Esophagus squamous epithelium (tissue), 5 donors: Measurements from ENCODE around the gene BBS10. TPM values are rescaled to one million over a fixed set of nuclear protein-coding genes. Genes with fewer than 3 reads are reported as not detected.

Source experiments
- DNase-seq: peaks from one replicate; lab custom pipeline; 2025; lab: John Stamatoyannopoulos, UW
- H3K27ac ChIP-seq, 4 donors: fragments of 200-600 bp; sonication (generic); one replicate each; pipeline ENCODE4 v1.5.1; 2016 to 2019; ENCODE audit warnings: mild to moderate bottlenecking in 1 of 4
- H3K27me3 ChIP-seq, 4 donors: fragments of 200-600 bp; sonication (generic); 1 replicate in 3 of 4; 2 replicates in 1 of 4; pipeline versions ENCODE4 v1.5.1 to v1.6.0; 2017 to 2021; ENCODE audit warnings: antibody characterized with exemption in 1 of 4
- H3K36me3 ChIP-seq, 3 donors: fragments of 200-600 bp; sonication (generic); one replicate each; pipeline ENCODE4 v1.5.1; 2016 to 2019
- H3K4me1 ChIP-seq, 3 donors: fragments of 200-600 bp; sonication (generic); one replicate each; pipeline ENCODE4 v1.5.1; 2017 to 2019
- H3K4me3 ChIP-seq, 4 donors: fragments of 200-600 bp; sonication (generic); 1 replicate in 3 of 4; 2 replicates in 1 of 4; pipeline ENCODE4 v1.5.1; 2016 to 2019; ENCODE audit warnings: mild to moderate bottlenecking in 2 of 4, moderate library complexity in 1 of 4
- H3K9me3 ChIP-seq, 3 donors: fragments of 200-600 bp; sonication (generic); one replicate each; pipeline ENCODE4 v1.5.1; 2016 to 2019
- CTCF ChIP-seq, 6 experiments: fragments of 450-650 bp in 4 of 6; fragments of 200-600 bp in 2 of 6; sonication (generic) in 2 of 6; IDR thresholded peaks; one replicate each; pipeline ENCODE4 v1.5.1; 2016 to 2019; ENCODE audit warnings: antibody characterized with exemption in 6 of 6, mild to moderate bottlenecking in 4 of 6, moderate library complexity in 4 of 6
- POLR2A ChIP-seq, 4 donors: fragments of 450-650 bp; IDR thresholded peaks; one replicate each; pipeline ENCODE4 v1.6.1; 2017; ENCODE audit warnings: antibody characterized with exemption in 4 of 4, mild to moderate bottlenecking in 4 of 4, moderate library complexity in 3 of 4
- WGBS, 2 donors: methylation state at CpG; one replicate each; pipeline ENCODE4 v1.1.5; 2018; 5-methylcytosine and 5-hydroxymethylcytosine counted together
- intact Hi-C: fragments of 100-400 bp; cut with DNase I; formaldehyde crosslinking; loops from one replicate; pipeline ENCODE4 v1.15.0; 2022
- total RNA-seq, 4 donors: library from RNA; depleted of rRNA; stranded (reverse); fragments of >200 nt; gene quantifications; one replicate each; pipeline ENCODE4 v1.1.0, GENCODE V29; 2016
- donor health status: DM: yes; HTN: yes; CAD: no.

Gene BBS10
- total RNA-seq, 4 donors from 2014 or later: 2.7 to 8.4 (median 5.4) TPM

- no peak for TF ChIP-seq CTCF (IDR thresholded peaks at IDR 0.05)
- TF ChIP-seq POLR2A (IDR thresholded peaks at IDR 0.05): no peak
- DNase-seq: no peak
- WGBS, 2 donors: 93 to 100% methylated on average over 1 of the region's 1 CpG
- H3K36me3 ChIP-seq: no peaks in the 10 kb centered on the region
- no peaks in the 10 kb centered on the region for H3K9me3 ChIP-seq
- H3K27ac ChIP-seq: no peak overlapping the region
- H3K27me3 ChIP-seq: no peaks in the 10 kb centered on the region
- intact Hi-C loops: no loop called here
- H3K4me3 ChIP-seq: no peak overlapping the region
- H3K4me1 ChIP-seq: no peaks in the 10 kb centered on the region
Measured at GRCh38 chr12:76317976-76318375, 30.2 kb downstream of the BBS10 start.

- Histone ChIP-seq H3K9me3 (no peaks in the 10 kb centered on the region), H3K4me1 (no peaks in the 10 kb centered on the region), H3K27me3 (no peaks in the 10 kb centered on the region), H3K4me3 (no peak overlapping the region), H3K36me3 (no peaks in the 10 kb centered on the region), H3K27ac (no peak overlapping the region)
- intact Hi-C loops: no loop called here
- 75 to 80% methylated on average over 7 of the region's 7 CpGs for WGBS, 2 donors
- DNase-seq: no peak
- TF ChIP-seq POLR2A (IDR thresholded peaks at IDR 0.05): no peak
- TF ChIP-seq CTCF (IDR thresholded peaks at IDR 0.05): no peak
Measured at GRCh38 chr12:76316468-76316867, 31.7 kb downstream of the BBS10 start.

- H3K9me3 ChIP-seq: no peaks in the 10 kb centered on the region
- no peak overlapping the region for H3K27ac ChIP-seq
- no peak for TF ChIP-seq CTCF (IDR thresholded peaks at IDR 0.05)
- no peaks in the 10 kb centered on the region for H3K36me3 ChIP-seq
- no peak overlapping the region for H3K4me3 ChIP-seq
- no peaks in the 10 kb centered on the region for H3K27me3 ChIP-seq
- WGBS, 2 donors: 64 to 77% methylated on average over 6 to 9 of the region's 9 CpGs
- DNase-seq: no peak
- intact Hi-C loops: no loop called here
- no peaks in the 10 kb centered on the region for H3K4me1 ChIP-seq
Measured at GRCh38 chr12:76313299-76313698, 34.9 kb downstream of the BBS10 start.

GRCh38 chr12:76312315-76312714, 35.9 kb downstream of the BBS10 start:
- 74 to 84% methylated on average over 6 to 7 of the region's 7 CpGs for WGBS, 2 donors
- Histone ChIP-seq H3K4me1 (no peaks in the 10 kb centered on the region), H3K36me3 (no peaks in the 10 kb centered on the region), H3K9me3 (no peaks in the 10 kb centered on the region), H3K27ac (no peak overlapping the region), H3K27me3 (no peaks in the 10 kb centered on the region), H3K4me3 (no peak overlapping the region)
- no peak for TF ChIP-seq POLR2A (IDR thresholded peaks at IDR 0.05)
- no peak for TF ChIP-seq CTCF (IDR thresholded peaks at IDR 0.05)
- intact Hi-C loops: no loop called here
- DNase-seq: no peak

- no peak for DNase-seq
- Histone ChIP-seq H3K4me1 (no peaks in the 10 kb centered on the region), H3K27ac (no peak overlapping the region), H3K4me3 (no peak overlapping the region), H3K9me3 (no peaks in the 10 kb centered on the region), H3K36me3 (no peaks in the 10 kb centered on the region), H3K27me3 (no peaks in the 10 kb centered on the region)
- intact Hi-C loops: no loop called here
- WGBS, 2 donors: 75 to 82% methylated on average over 3 of the region's 3 CpGs
- TF ChIP-seq CTCF (IDR thresholded peaks at IDR 0.05) (no peak), POLR2A (IDR thresholded peaks at IDR 0.05) (no peak)
Measured at GRCh38 chr12:76311796-76312195, 36.4 kb downstream of the BBS10 start.
